Activated CD4-positive, alpha-beta T cell treated with anti-CD3 and anti-CD28 coated beads for 36 hours (primary cell): Measurements from ENCODE around the gene RPTOR. TPM values are rescaled to one million over a fixed set of nuclear protein-coding genes. Genes with fewer than 3 reads are reported as not detected.

Experiments used
- ATAC-seq: fragments of 200-7000 bp; cut with Tn5 transposase; one replicate; pipeline ENCODE4 v1.10.0; 2021; ENCODE audit warnings: mild to moderate bottlenecking, moderate library complexity
- CTCF ChIA-PET: fragments of 350-600 bp; sonication (Branson Sonifier 250); formaldehyde crosslinking; loops from one replicate; lab custom pipeline; 2021; ENCODE audit warnings: antibody characterized with exemption; lab: Charles Lee
- POLR2A ChIA-PET: fragments of 350-600 bp; sonication (Branson Sonifier 250); formaldehyde crosslinking; loops from one replicate; lab custom pipeline; 2021; ENCODE audit warnings: antibody characterized with exemption, inconsistent platforms; lab: Charles Lee
- DNase-seq: peaks from one replicate; pipeline ENCODE4 v3.0.0-alpha.2; 2020
- H3K27ac Mint-ChIP-seq: one replicate; pipeline ENCODE4 v1.8.0; 2021; ENCODE audit warnings: mixed read lengths
- H3K27me3 Mint-ChIP-seq: one replicate; pipeline ENCODE4 v1.8.0; 2021; ENCODE audit warnings: mixed read lengths
- H3K36me3 Mint-ChIP-seq: one replicate; pipeline ENCODE4 v1.8.0; 2021; ENCODE audit warnings: low read depth, mixed read lengths
- H3K4me1 Mint-ChIP-seq: one replicate; pipeline ENCODE4 v1.8.0; 2021; ENCODE audit warnings: mixed read lengths
- H3K4me3 Mint-ChIP-seq: one replicate; pipeline ENCODE4 v1.8.0; 2021; ENCODE audit warnings: mild to moderate bottlenecking, moderate library complexity, mixed read lengths
- H3K9me3 Mint-ChIP-seq: one replicate; pipeline ENCODE4 v1.8.0; 2021; ENCODE audit warnings: low read depth, mixed read lengths
- intact Hi-C, 2 experiments: fragments of 100-400 bp; cut with DNase I in 1 of 2; cut with micrococcal nuclease in 1 of 2; formaldehyde crosslinking; loops; one replicate each; pipeline versions ENCODE4 v1.14.2 to v1.15.1; 2022 to 2024; cut with DNase I, micrococcal nuclease
- total RNA-seq, 2 experiments: library from RNA; stranded (reverse); gene quantifications; one replicate each; pipeline ENCODE4 v1.2.3, GENCODE V29; 2021

The RPTOR gene
- total RNA-seq, 2 experiments from 2014 or later, result 48.6 to 58.1 TPM

DNA sequence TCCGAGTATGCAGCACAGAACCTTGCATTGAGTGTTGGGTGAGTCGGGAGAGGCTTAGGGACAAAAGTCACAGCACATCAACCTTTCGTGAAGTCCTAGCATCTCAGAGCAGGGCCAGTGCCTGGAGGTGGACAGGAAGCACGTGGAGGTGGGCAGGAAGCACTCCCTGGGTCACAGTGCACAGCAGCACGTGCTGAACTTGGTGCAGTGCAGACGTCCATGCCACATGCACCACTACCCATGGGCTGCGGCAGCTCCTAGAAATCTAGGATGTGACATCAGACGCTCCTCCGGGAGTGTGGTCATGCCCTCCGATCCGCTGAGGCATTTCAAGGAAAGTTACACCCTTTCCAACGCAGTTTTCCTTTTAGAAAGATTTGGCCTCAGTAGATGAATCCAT lies 363.6 kb downstream of the RPTOR start:
- intact Hi-C loops, result no loop called here
- POLR2A ChIA-PET, result interaction anchor here (0.5 kb wide), 1 partner anchor 36 kb away, joined by 7 read pairs; no protein-coding TSS in a partner anchor
- Mint-ChIP-seq H3K27me3 (no peaks in the 10 kb centered on the region), H3K9me3 (no peaks in the 10 kb centered on the region), H3K27ac (no peak overlapping the region), H3K36me3 (peaks cover 35% of the 10 kb centered on the region), H3K4me1 (no peaks in the 10 kb centered on the region), H3K4me3 (no peak overlapping the region)
- CTCF ChIA-PET, result interaction anchor here (1.1 kb wide), 1 partner anchor 332 kb away, joined by 3 read pairs; no protein-coding TSS in a partner anchor
- ATAC-seq (no peak), DNase-seq (no peak)

DNA sequence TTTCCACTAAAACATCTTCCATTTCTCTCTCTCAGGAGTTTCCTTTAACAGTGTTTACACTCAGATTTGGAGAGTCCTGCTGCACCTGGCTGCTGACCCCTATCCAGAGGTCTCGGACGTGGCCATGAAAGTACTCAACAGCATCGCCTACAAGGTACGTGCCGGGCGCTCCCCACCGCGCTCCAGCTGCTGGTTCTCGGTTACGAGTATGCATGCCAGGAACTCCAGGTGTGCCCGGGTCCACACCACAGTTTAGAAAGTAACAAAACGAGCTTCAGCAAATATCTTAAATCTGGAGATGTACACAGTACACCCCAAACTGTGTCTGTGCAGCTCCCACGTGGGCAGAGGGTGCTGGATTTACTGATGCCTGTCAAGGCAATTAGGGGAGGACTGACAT lies 364.1 kb downstream of the RPTOR start:
- ChIA-PET CTCF (interaction anchor here (1.1 kb wide), 2 partner anchors 30 to 333 kb away, joined by 3 read pairs; no protein-coding TSS in a partner anchor), POLR2A (no interaction called here)
- Mint-ChIP-seq H3K27ac (no peak overlapping the region), H3K36me3 (peaks cover 38% of the 10 kb centered on the region), H3K27me3 (no peaks in the 10 kb centered on the region), H3K4me1 (no peaks in the 10 kb centered on the region), H3K9me3 (peaks cover under 1% of the 10 kb centered on the region), H3K4me3 (no peak overlapping the region)
- no peak for ATAC-seq
- DNase-seq, result no peak
- intact Hi-C loops, result no loop called here

- Mint-ChIP-seq H3K9me3 (peaks cover 2% of the 10 kb centered on the region), H3K36me3 (peaks cover 38% of the 10 kb centered on the region), H3K27me3 (no peaks in the 10 kb centered on the region), H3K4me1 (no peaks in the 10 kb centered on the region), H3K4me3 (no peak overlapping the region), H3K27ac (no peak overlapping the region)
- intact Hi-C loops, result no loop called here
- ATAC-seq (no peak), DNase-seq (no peak)
- ChIA-PET POLR2A (no interaction called here), CTCF (interaction anchor here (1.1 to 1.3 kb wide), 2 partner anchors 10 to 29 kb away, joined by 3 read pairs; no protein-coding TSS in a partner anchor)
Observed at GRCh38 chr17:80909635-80910034, 365.0 kb downstream of the RPTOR start.

DNA sequence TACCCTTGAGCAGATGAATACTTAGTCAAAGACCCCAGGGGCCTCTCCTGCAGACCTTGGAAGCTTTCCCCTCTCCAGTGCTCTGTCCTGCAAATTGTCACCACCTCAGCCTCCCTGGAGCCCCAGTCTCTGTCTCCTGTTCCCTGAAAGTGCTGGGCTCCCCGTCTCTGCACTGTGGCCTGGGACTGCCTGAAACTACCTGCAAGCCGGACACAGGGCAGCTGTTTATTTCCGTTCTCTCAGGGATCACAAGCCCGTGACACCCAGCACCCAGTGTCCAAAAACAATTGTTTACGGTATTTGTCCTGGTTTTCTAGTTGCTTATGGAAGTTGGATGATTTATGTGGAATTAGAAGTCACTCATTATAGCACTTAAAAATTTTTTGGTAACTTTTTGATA lies 365.4 kb downstream of the RPTOR start:
- Mint-ChIP-seq H3K4me1 (no peaks in the 10 kb centered on the region), H3K36me3 (peaks cover 38% of the 10 kb centered on the region), H3K27ac (no peak overlapping the region), H3K27me3 (no peaks in the 10 kb centered on the region), H3K9me3 (peaks cover 2% of the 10 kb centered on the region), H3K4me3 (no peak overlapping the region)
- POLR2A ChIA-PET, result no interaction called here
- ATAC-seq (no peak), DNase-seq (no peak)
- intact Hi-C loops, result no loop called here
- CTCF ChIA-PET, result interaction anchor here (0.6 to 1.3 kb wide), 3 partner anchors 11 to 136 kb away, joined by 3 read pairs; no protein-coding TSS in a partner anchor

DNA sequence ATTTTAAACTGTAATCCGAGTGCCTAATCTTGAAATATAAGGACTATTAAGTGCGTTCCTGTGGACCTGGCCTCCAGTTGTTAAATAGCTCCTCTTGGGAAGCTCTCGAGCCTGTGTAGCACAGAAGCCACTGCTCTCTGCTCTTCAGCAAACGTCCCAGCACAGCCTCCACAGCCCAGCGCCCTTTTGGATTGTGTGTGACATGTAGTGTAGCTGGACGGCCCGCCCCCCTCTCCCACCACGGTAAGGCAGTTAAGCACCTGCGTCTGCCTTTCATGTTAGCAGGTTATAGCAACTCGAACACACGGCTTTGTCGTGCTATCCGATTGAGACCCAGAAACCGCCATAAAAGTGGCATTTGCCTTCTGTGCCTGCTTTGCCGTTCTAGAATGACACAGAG lies 367.8 kb downstream of the RPTOR start:
- Mint-ChIP-seq H3K4me3 (no peak overlapping the region), H3K36me3 (peaks cover 43% of the 10 kb centered on the region), H3K4me1 (no peaks in the 10 kb centered on the region), H3K27ac (no peak overlapping the region), H3K9me3 (peaks cover 2% of the 10 kb centered on the region), H3K27me3 (no peaks in the 10 kb centered on the region)
- DNase-seq (no peak), ATAC-seq (no peak)
- intact Hi-C loops, result no loop called here
- POLR2A ChIA-PET, result no interaction called here
- CTCF ChIA-PET, result interaction anchor here (0.5 to 1.1 kb wide), 3 partner anchors 13 to 59 kb away, joined by 3 to 4 read pairs (median 3); no protein-coding TSS in a partner anchor

DNA sequence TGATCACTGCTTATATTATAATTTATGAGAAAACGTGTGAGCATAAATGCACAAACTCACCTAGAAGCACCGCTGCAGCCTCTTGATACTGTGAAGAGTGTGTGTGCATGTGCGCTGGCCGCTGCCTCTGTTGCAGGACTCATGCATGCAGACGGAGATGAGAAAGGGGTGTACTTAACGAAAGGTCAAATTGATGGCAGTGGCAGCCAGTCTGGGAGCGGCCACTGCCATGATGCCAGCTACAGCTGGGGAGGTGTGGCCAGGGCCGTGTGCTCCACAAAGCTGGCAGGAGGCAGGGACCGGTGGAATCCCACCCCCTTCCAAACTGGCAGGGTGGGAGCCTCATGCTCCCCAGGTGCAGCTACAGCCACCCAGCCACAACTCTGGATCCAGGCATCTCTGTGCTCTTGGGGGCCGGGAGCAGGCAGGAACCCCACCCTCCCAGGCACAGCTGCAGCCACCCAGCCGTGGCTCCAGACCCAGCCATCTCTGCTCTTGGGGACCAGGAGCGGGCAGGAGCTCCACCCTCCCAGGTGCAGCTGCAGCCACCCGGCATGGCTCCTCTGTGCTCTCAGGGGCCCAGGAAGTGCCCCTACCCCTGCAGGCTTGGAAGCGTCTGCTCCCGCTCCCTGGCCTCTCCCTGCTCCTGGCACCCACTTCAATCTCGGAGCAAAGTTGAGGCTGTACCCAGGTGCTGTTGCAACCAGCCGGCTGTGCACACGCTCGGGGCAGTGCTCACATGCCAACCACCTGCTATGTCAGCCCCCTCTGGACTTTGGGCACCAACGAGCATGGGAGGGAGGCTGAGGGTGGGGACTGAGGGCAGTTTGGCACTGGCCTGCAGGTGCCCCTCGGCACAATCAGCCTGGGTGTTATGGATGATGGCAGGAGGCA lies 369.5 kb downstream of the RPTOR start:
- H3K27ac Mint-ChIP-seq, result no peak overlapping the region
- CTCF ChIA-PET, result interaction anchor here (0.9 kb wide), 1 partner anchor 33 kb away, joined by 3 read pairs; no protein-coding TSS in a partner anchor
- peaks cover 2% of the 10 kb centered on the region for H3K9me3 Mint-ChIP-seq
- no peak for DNase-seq
- intact Hi-C loops, result no loop called here
- H3K4me3 Mint-ChIP-seq, result no peak overlapping the region
- H3K27me3 Mint-ChIP-seq, result no peaks in the 10 kb centered on the region
- POLR2A ChIA-PET, result no interaction called here
- H3K36me3 Mint-ChIP-seq, result peaks cover 34% of the 10 kb centered on the region
- no peak for ATAC-seq
- H3K4me1 Mint-ChIP-seq, result no peaks in the 10 kb centered on the region

DNA sequence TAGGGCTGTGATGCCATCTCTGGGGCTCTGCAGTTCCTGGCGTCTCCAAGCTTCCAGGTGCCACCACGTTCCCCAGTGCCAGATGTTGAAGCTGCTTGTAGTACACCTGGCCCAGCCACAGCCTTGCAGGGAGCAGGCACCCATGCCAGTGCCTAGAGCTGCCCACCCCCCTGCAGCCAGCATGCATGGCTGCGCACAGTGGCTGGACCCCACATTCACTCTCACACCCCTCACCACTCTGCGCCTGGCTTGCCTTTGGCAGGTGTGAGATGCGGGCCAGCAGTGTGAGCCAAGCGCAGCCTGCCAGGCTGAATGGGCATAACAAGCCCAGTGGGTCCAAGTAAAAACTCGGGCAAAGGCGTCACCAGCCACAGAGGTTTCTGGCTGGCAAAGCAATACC lies 371.6 kb downstream of the RPTOR start:
- CTCF ChIA-PET, result interaction anchor here (0.6 kb wide), 1 partner anchor 102 kb away, joined by 3 read pairs; no protein-coding TSS in a partner anchor
- H3K27me3 Mint-ChIP-seq, result no peaks in the 10 kb centered on the region
- no peak for ATAC-seq
- peaks cover 28% of the 10 kb centered on the region for H3K36me3 Mint-ChIP-seq
- no peaks in the 10 kb centered on the region for H3K4me1 Mint-ChIP-seq
- intact Hi-C loops, result no loop called here
- DNase-seq, result no peak
- H3K9me3 Mint-ChIP-seq, result peaks cover 2% of the 10 kb centered on the region
- no peak overlapping the region for H3K27ac Mint-ChIP-seq
- POLR2A ChIA-PET, result no interaction called here
- H3K4me3 Mint-ChIP-seq, result no peak overlapping the region

- no peak overlapping the region for H3K27ac Mint-ChIP-seq
- DNase-seq (no peak), ATAC-seq (no peak)
- H3K9me3 Mint-ChIP-seq, result peaks cover 2% of the 10 kb centered on the region
- H3K4me1 Mint-ChIP-seq, result no peaks in the 10 kb centered on the region
- POLR2A ChIA-PET, result no interaction called here
- H3K4me3 Mint-ChIP-seq, result no peak overlapping the region
- intact Hi-C loops, result no loop called here
- no peaks in the 10 kb centered on the region for H3K27me3 Mint-ChIP-seq
- peaks cover 24% of the 10 kb centered on the region for H3K36me3 Mint-ChIP-seq
- CTCF ChIA-PET, result no interaction called here
Observed at GRCh38 chr17:80917716-80918560, 373.3 kb downstream of the RPTOR start.

DNA sequence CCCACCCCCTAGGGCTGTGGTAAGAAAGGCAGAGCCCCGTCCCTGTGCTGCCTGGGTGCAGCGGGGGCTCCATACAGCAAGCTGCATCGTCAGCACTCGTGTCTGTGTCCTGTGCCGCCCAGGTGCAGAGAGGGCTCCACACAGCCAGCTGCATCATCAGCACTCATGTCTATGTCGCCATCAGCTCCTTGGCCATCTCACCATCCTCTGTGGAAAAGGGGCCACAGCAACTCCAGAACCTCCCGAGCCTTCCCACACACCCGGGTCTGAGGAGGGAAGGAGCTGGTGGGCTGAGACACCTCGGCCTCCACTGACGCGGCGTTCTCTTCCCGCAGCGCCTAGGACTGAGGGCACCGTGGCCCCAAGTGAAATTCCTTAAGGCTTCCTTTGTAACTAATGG lies 374.1 kb downstream of the RPTOR start:
- peaks cover 19% of the 10 kb centered on the region for H3K36me3 Mint-ChIP-seq
- DNase-seq (no peak), ATAC-seq (no peak)
- no peaks in the 10 kb centered on the region for H3K27me3 Mint-ChIP-seq
- no peak overlapping the region for H3K4me3 Mint-ChIP-seq
- peaks cover 2% of the 10 kb centered on the region for H3K9me3 Mint-ChIP-seq
- intact Hi-C loops, result no loop called here
- H3K27ac Mint-ChIP-seq, result no peak overlapping the region
- CTCF ChIA-PET, result no interaction called here
- H3K4me1 Mint-ChIP-seq, result no peaks in the 10 kb centered on the region
- POLR2A ChIA-PET, result interaction anchor here (0.7 kb wide), 1 partner anchor 494 kb away, joined by 3 read pairs; no protein-coding TSS in a partner anchor

- Mint-ChIP-seq H3K36me3 (peaks cover 22% of the 10 kb centered on the region), H3K27me3 (no peaks in the 10 kb centered on the region), H3K9me3 (no peaks in the 10 kb centered on the region), H3K4me1 (no peaks in the 10 kb centered on the region), H3K27ac (no peak overlapping the region), H3K4me3 (no peak overlapping the region)
- ChIA-PET POLR2A (interaction anchor here (0.7 kb wide), 1 partner anchor 495 kb away, joined by 3 read pairs; no protein-coding TSS in a partner anchor), CTCF (no interaction called here)
- ATAC-seq (no peak), DNase-seq (no peak)
- intact Hi-C loops, result no loop called here
Observed at GRCh38 chr17:80919331-80920311, 375.0 kb downstream of the RPTOR start.
